Caki2 (cell line): ENCODE data around the gene UGT1A3. TPM values are rescaled to one million over a fixed set of nuclear protein-coding genes. Genes with fewer than 3 reads are reported as not detected.
"Not testable (repeated sequence)": the region's sequence is repeated elsewhere in the genome, so short reads cannot be mapped to it uniquely, and the experiment has no call there.

Experiments used
- DNase-seq: peaks from one replicate; pipeline ENCODE4 v3.0.0-alpha.2; 2015; ENCODE audit warnings: low read depth
- in situ Hi-C: cut with HindIII; loops from 2 replicates; pipeline ENCODE4 v1.10.0; 2016; ENCODE audit warnings: low sequenced_read_pairs, low pct_unique_long_range_greater_than_20kb, mixed read lengths
- total RNA-seq: library from RNA; depleted of rRNA; stranded (reverse); fragments of >200 nt; shearing (Covaris generic); gene quantifications from 2 replicates; pipeline ENCODE4 v1.2.3, GENCODE V29; 2014; ENCODE audit warnings: low replicate concordance

The UGT1A3 gene
- total RNA-seq, 1 experiment from 2014 or later = 0.78 TPM

GRCh38 chr2:233750689-233751088 lies 21.8 kb downstream of the UGT1A3 start:
- DNase-seq, in situ Hi-C loops: not testable (repeated sequence)

DNA sequence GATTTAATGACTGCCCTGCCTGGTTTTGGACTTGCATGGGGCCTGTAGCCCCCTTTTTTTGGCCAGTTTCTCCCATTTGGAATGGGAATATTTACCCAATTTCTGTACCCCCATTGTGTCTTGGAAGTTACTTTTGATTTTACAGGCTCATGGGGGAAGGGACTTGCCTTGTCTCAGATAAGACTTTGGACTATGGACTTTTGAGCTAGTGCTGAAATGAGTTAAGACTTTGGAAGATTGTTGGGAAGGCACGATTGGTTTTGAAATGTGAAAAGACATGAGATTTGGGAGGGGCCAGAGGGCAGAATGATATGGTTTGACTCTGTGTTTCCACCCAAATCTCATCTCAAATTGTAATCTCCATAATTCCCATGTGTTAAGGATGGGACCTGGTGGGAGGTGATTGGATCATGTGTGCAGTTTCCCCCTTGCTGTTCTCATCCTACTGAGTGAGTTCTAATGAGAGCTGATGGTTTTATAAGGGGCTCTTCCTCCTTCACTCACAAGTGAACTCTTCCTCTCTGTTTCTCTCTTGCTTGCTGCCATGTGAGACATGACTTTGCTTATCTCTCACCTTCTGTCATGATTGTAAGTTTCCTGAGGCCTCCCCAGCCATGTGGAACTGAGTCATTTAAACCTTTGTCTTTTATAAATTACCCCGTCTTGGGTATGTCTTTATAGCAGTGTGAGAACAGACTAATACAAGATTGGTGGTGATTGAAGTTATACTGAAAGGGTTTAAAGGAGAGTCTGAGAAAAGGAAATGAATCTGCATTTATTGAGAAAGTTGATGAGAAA lies 22.6 kb downstream of the UGT1A3 start:
- in situ Hi-C loops, DNase-seq: not testable (repeated sequence)

- no peak for DNase-seq
- in situ Hi-C loops = no loop called here
Measured at GRCh38 chr2:233754872-233755611, 26.2 kb downstream of the UGT1A3 start.

DNA sequence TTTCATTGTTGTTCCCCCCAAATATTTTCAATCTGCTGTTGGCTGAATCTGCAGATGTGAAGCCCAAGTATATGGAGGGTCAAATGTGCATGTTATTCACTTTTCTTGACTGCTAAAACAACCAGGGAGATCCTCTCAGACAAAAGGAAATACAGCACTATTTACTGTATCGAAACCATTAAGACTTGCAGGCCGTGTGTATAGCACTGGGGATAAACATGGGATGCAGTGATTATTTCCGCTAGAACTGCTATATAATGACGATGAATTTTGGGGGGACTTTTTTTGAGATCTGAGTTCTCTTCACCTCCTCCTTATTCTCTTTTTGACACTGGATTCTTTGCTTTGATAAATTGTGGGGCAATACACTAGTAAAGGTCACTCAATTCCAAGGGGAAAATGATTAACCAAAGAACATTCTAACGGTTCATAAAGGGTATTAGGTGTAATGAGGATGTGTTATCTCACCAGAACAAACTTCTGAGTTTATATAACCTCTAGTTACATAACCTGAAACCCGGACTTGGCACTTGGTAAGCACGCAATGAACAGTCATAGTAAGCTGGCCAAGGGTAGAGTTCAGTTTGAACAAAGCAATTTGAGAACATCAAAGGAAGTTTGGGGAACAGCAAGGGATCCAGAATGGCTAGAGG lies 27.7 kb downstream of the UGT1A3 start:
- no peak for DNase-seq
- in situ Hi-C loops = no loop called here

- in situ Hi-C loops = no loop called here
- no peak for DNase-seq
Measured at GRCh38 chr2:233758141-233758540, 29.3 kb downstream of the UGT1A3 start.

DNA sequence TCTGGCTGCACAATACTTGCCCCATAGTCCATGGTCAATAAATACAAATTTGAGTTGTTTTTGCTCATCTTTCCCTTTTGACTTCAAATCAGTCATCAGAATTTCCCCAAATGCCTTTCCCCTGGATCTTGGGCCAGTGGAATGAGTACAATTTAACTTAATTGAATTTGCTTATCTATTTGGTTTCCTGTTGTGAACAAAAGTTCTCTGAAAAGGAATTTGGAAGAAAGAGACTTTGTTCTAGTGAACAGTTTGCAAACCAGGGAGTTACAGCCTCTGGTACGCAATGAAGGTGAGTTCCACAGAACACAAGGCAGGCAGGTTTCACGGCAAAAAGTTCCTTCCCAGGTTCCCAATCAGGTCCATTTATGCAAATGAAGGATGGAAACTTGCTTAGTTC lies 30.0 kb downstream of the UGT1A3 start:
- in situ Hi-C loops = no loop called here
- no peak for DNase-seq

DNA sequence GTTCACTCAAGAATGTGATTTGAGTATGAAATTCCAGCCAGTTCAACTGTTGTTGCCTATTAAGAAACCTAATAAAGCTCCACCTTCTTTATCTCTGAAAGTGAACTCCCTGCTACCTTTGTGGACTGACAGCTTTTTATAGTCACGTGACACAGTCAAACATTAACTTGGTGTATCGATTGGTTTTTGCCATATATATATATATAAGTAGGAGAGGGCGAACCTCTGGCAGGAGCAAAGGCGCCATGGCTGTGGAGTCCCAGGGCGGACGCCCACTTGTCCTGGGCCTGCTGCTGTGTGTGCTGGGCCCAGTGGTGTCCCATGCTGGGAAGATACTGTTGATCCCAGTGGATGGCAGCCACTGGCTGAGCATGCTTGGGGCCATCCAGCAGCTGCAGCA lies 31.2 kb downstream of the UGT1A3 start, which contains the start of gene UGT1A1:
Gene UGT1A1, plus strand, starts transcription at position 228 of the 400 bp plus-strand sequence. Its CDS starts 18 bp downstream, at position 246.
- DNase-seq = no peak
- in situ Hi-C loops = no loop called here

DNA sequence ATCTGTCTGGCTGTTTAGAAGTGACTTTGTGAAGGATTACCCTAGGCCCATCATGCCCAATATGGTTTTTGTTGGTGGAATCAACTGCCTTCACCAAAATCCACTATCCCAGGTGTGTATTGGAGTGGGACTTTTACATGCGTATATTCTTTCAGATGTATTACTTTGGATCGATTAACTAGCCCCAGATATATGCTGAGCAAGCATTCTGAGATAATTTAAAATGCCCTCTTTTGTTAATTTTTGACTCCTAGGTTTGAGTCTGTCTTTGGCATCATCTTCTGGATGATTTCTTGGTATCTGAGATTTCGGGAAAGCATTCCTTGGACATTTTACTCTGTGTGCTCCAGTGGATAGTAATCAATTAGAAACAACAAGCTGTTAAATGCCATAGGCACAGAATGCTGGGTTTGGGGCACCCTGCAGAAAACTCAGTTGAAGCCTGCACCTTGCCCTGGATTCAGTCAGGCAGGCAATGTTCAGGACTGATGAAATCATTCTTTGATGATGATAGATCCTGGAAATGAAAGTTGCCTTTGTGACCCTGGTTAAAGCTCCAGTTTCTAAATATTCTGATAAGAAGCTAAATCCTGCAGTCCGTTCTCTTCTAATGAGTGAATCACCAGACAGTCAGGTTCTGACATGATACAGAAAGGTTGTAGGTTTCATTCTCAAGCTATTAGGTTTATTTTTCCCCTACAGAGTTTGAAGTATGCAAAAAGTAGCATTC lies 32.4 kb downstream of the UGT1A3 start:
- in situ Hi-C loops = no loop called here
- DNase-seq = no peak

- in situ Hi-C loops = no loop called here
- no peak for DNase-seq
Measured at GRCh38 chr2:233764264-233764663, 35.4 kb downstream of the UGT1A3 start.

DNA sequence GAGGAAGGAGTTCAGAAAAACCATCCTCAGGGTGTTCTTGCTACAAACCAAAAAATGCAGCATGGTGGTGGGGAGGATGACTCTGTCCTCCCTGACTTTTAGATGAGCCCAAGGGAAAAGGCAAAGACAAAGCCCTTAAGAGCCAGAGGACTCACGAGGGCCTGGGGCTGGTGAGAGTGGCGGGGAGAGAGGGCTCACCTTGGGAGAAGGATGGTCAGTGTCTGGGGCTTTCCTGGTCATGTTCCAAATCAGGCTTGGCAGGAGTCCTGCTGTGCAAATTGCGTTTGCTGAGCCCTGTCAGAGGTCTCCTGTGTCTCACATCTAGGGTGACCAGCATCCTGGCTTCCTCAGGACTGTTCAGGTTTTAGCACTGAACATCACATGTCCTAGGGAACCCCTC lies 35.9 kb downstream of the UGT1A3 start:
- DNase-seq = no peak
- in situ Hi-C loops = no loop called here

DNA sequence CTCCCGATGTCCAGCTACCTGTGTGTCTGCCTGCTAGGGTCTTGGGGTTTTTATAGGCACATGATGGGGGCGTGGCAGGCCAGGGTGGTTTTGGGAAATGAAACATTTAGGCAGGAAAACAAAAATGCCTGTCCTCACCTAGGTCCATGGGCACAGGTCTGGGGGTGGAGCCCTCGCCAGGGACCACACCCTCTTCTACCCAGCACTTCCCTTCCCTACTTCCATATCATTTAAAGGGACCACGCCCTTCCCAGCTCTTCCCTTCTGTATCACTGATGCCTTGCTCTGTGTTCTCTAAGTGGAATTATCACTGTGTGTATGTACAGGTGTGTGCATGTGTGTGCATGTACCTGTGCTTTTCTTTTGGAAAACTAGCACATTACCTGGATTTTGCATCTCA lies 37.6 kb downstream of the UGT1A3 start:
- in situ Hi-C loops = no loop called here
- no peak for DNase-seq

DNA sequence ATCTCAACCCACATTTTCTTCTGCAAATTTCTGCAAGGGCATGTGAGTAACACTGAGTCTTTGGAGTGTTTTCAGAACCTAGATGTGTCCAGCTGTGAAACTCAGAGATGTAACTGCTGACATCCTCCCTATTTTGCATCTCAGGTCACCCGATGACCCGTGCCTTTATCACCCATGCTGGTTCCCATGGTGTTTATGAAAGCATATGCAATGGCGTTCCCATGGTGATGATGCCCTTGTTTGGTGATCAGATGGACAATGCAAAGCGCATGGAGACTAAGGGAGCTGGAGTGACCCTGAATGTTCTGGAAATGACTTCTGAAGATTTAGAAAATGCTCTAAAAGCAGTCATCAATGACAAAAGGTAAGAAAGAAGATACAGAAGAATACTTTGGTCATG lies 39.2 kb downstream of the UGT1A3 start:
- no peak for DNase-seq
- in situ Hi-C loops = no loop called here

GRCh38 chr2:233769260-233769659 lies 40.4 kb downstream of the UGT1A3 start:
- in situ Hi-C loops = no loop called here

GRCh38 chr2:233772153-233772552 lies 43.3 kb downstream of the UGT1A3 start:
- in situ Hi-C loops = no loop called here
- DNase-seq = no peak

More at GRCh38 chr2:233769260-233769659, 40.4 kb downstream of the UGT1A3 start:
- DNase-seq = no peak

DNA sequence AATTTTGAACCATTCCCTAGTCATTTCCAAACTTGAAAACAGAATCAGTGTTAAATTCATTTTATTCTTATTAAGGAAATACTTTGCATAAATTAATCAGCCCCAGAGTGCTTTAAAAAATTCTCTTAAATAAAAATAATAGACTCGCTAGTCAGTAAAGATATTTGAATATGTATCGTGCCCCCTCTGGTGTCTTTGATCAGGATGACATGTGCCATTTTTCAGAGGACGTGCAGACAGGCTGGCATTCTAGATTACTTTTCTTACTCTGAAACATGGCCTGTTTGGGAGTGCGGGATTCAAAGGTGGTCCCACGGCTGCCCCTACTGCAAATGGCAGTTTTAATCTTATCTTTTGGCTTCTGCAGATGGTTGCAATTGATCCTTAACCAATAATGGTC lies 43.7 kb downstream of the UGT1A3 start:
- in situ Hi-C loops = no loop called here

GRCh38 chr2:233773854-233774253 lies 45.0 kb downstream of the UGT1A3 start:
- in situ Hi-C loops = no loop called here

More for the DNA sequence above, 43.7 kb downstream of the UGT1A3 start:
- no peak for DNase-seq

GRCh38 chr2:233775414-233775813 lies 46.6 kb downstream of the UGT1A3 start:
- DNase-seq = peak; percentile 38
- in situ Hi-C loops = no loop called here

More at GRCh38 chr2:233773854-233774253, 45.0 kb downstream of the UGT1A3 start:
- DNase-seq = no peak

GRCh38 chr2:233778030-233778429 lies 49.2 kb downstream of the UGT1A3 start, which contains the start of gene MROH2A:
Gene MROH2A, plus strand, starts transcription at chr2:233778330. Its CDS starts 1,029 bp downstream, at chr2:233779359.
- in situ Hi-C loops = no loop called here
- no peak for DNase-seq
